GM19372 (cell line): Measurements from ENCODE around the gene OBSL1.
A peak's percentile ranks its signal among the peaks of the same experiment; 100 is the strongest.

ENCODE experiments used
- ATAC-seq: cut with Tn5 transposase; IDR thresholded peaks from one replicate; pipeline ENCODE4 v1.9.1; 2021; ENCODE audit warnings: mild to moderate bottlenecking, low read depth, moderate library complexity; ENCODE audit not compliant: unreplicated experiment

Gene OBSL1

GRCh38 chr2:219536967-219537366 lies 34.4 kb downstream of the OBSL1 start:
- no peak for ATAC-seq

- no peak for ATAC-seq
Measured at GRCh38 chr2:219536425-219536824, 34.9 kb downstream of the OBSL1 start.

- ATAC-seq, result no peak
Measured at GRCh38 chr2:219533930-219534661, 37.2 kb downstream of the OBSL1 start.

GRCh38 chr2:219532378-219532649 lies 39.0 kb downstream of the OBSL1 start:
- ATAC-seq, result no peak

- ATAC-seq, result no peak
Measured at GRCh38 chr2:219531639-219532377, 39.5 kb downstream of the OBSL1 start.

GRCh38 chr2:219530048-219530963 lies 41.0 kb downstream of the OBSL1 start:
- peak; percentile 94 for ATAC-seq

- no peak for ATAC-seq
Measured at GRCh38 chr2:219527472-219527871, 43.9 kb downstream of the OBSL1 start.

GRCh38 chr2:219527076-219527394 lies 44.3 kb downstream of the OBSL1 start:
- ATAC-seq, result no peak

GRCh38 chr2:219526320-219527075 lies 44.8 kb downstream of the OBSL1 start:
- ATAC-seq, result no peak

GRCh38 chr2:219525533-219526232 lies 45.7 kb downstream of the OBSL1 start:
- no peak for ATAC-seq

GRCh38 chr2:219524817-219525216 lies 46.5 kb downstream of the OBSL1 start:
- ATAC-seq, result no peak

- ATAC-seq, result no peak
Measured at GRCh38 chr2:219523031-219523671, 48.2 kb downstream of the OBSL1 start.

- no peak for ATAC-seq
Measured at GRCh38 chr2:219522111-219523030, 49.0 kb downstream of the OBSL1 start.

GRCh38 chr2:219521066-219521880 lies 50.1 kb downstream of the OBSL1 start:
- no peak for ATAC-seq

GRCh38 chr2:219520079-219520478 lies 51.3 kb downstream of the OBSL1 start:
- no peak for ATAC-seq

- ATAC-seq, result no peak
Measured at GRCh38 chr2:219519526-219519916, 51.8 kb downstream of the OBSL1 start.

- ATAC-seq, result no peak
Measured at GRCh38 chr2:219517954-219518778, 53.2 kb downstream of the OBSL1 start.
